SH-SY5Y (cell line): Measurements from ENCODE around the gene CHST14.

Experiments
- GATA2 ChIP-seq: IDR thresholded peaks from 2 replicates; pipeline ENCODE4 v1.6.1; 2011; ENCODE audit warnings: mild to moderate bottlenecking, low read depth, low read length
- GATA3 ChIP-seq: IDR thresholded peaks from 2 replicates; pipeline ENCODE4 v1.6.1; 2011; ENCODE audit warnings: low read depth, mild to moderate bottlenecking, low read length, moderate library complexity

CHST14 gene

GRCh38 chr15:40483919-40484318, 13.1 kb downstream of the CHST14 start:
- TF ChIP-seq GATA2, result peak; percentile 57; the same call in 1 of the 2 replicates
- no peak for TF ChIP-seq GATA3

GRCh38 chr15:40486066-40486770, 15.4 kb downstream of the CHST14 start:
- TF ChIP-seq GATA2 (no peak), GATA3 (no peak)

DNA sequence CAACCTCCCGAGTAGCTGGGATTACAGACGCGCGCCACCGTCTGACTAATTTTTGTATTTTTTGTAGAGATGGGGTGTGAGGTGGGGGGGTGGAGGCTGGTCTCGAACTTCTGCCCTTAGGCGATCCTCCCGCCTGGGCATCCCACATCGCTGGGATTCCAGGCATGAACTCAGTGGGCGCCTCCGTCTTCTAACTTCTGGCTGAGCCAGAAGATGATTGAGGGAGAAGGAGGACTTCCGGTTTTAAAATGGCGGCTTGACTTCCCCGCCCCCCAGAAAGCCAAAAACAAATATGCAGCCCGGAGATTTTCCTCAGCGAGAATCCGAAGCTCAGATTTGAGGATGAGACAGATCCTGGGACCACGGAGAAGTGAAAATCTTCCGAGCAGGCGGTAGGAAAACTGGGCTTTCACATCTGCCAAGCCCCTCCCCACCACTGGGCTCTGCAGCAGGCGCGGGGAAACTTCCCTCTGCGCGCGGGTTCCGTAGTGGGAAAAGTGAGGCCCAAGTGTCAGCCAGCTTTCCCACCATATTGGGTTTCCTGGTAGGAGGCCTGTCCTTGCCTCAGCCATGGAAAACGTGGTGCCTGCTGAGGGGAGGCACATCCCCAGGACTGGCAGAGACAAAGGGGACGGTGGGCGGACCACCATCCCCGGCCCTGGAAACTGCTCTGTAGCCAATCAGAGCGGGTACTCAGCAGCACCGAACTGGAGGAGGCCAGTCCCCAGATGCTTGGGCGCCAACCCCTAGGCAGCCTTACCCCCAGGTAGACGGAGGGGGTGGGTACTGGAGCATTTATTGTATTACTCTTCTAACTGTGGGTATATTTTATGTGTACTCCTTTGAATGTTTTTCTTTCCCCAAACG, 17.3 kb downstream of the CHST14 start:
- no peak for TF ChIP-seq GATA3

- TF ChIP-seq GATA3, result no peak
- no peak for TF ChIP-seq GATA2
Measured at GRCh38 chr15:40489274-40490175, 18.7 kb downstream of the CHST14 start.

- TF ChIP-seq GATA2, result no peak
- no peak for TF ChIP-seq GATA3
Measured at GRCh38 chr15:40493089-40493840, 22.5 kb downstream of the CHST14 start.

GRCh38 chr15:40495516-40495915, 24.7 kb downstream of the CHST14 start:
- TF ChIP-seq GATA3 (no peak), GATA2 (no peak)

DNA sequence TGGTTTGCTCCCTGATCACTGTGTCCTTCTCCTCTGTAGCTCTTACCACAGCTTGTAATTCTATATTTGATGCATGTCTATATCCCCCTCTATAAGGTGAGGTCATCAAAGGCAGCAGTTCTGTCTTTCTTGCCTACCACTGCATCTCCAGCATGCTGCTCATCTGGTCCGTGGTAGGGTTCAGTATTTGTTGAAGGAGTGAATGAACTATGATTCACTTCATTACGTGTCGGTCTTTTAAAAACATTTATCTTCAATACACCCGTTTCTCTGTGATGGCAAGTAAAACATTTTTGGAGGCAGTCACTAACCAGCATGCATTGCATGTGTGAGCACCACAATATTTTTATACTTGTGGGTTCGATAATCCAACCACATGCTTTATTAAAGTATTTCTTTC, 27.6 kb downstream of the CHST14 start:
- TF ChIP-seq GATA2 (no peak), GATA3 (no peak)

DNA sequence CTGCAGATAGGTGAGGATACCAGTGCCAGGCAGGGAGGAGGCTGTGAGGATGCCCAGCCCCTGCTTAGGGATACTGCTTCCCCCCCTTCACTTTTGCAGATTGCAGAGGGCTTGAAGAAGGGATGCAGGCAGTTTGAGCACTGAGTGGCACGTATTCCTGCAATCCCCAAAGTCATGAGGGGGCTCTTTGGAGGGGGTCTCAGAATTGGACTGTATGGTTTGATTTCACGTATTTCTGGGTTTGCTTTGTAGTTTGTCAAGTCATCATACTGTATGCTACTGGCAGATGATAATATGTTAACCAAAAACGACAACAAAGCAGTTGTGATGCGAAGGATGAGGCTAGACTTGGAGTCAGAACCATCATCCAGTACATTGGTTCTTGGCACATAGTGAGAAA, 28.1 kb downstream of the CHST14 start:
- TF ChIP-seq GATA3, result no peak

DNA sequence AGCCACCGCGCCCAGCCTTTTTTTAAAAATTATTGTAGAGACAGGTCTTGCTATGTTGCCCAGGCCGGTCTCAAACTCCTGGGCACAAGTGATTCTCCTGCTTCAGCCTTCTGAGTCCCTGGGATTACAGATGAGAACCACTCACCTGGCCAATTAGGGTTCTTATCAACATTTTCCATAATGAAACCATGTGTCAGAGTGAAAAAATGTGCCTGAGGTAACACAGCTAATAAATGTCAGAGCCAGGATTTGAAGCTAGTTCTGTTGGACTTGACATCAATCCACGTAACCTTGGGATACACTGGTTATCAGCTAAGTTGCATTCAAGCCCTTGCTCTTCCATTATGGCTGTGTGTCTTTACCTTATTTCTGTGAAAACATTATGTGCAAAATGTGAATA, 29.1 kb downstream of the CHST14 start:
- TF ChIP-seq GATA3, result no peak
- no peak for TF ChIP-seq GATA2

DNA sequence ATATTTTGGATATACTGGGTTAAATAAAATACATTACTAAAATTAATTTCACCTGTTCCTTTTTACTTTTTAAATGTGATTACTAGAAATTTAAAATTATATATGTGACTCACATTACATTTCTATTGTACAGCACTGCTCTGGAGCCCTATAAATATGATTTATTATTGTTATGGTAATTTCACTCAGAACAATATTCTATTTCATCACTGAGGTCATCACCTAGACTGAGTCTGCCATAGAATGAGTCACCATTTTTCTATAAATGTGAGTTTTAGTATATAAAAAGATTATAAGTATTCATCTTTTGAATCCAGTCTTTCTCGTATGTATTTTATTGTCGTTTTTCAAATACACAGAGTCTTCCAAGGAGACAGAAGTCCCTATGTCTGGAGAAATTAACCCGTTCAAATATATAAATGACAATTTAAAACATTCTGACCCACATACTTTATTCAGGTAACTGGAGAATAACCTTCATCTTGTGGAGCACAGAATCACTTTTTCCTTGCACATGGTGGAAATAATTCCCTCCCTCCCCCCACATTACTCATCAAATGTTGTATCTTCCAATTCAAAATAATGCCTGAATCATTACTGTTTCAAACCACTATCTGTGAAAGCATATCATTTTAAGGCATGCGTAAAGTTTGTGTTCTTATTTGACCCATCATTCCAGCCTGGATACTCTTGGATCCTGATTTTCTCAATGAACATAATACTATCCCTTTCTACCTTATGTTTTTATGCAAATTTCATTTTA, 30.0 kb downstream of the CHST14 start:
- no peak for TF ChIP-seq GATA3
- no peak for TF ChIP-seq GATA2

- TF ChIP-seq GATA3 (no peak), GATA2 (no peak)
Measured at GRCh38 chr15:40501487-40501886, 30.7 kb downstream of the CHST14 start.

GRCh38 chr15:40506964-40507571, 36.3 kb downstream of the CHST14 start:
- TF ChIP-seq GATA2 (no peak), GATA3 (no peak)
